ENCODE results near the gene TAB2.
"Not testable (repeated sequence)": the region's sequence is repeated elsewhere in the genome, so short reads cannot be mapped to it uniquely, and the experiment has no call there.

Gene TAB2

GRCh38 chr6:149334201-149334600 is 16.7 kb downstream of the TAB2 start:
- peak; percentile 32 for DNase-seq (ENCODE audit: low read depth)

- DNase-seq (ENCODE audit: low read depth), result peak; percentile 51
Observed at GRCh38 chr6:149334682-149335160, 17.2 kb downstream of the TAB2 start.

GRCh38 chr6:149335924-149336608 is 18.6 kb downstream of the TAB2 start:
- DNase-seq (ENCODE audit: low read depth), result peak; percentile 43

GRCh38 chr6:149336609-149336928 is 19.1 kb downstream of the TAB2 start:
- no peak for DNase-seq (ENCODE audit: low read depth)

- no peak for DNase-seq (ENCODE audit: low read depth)
Observed at GRCh38 chr6:149337320-149337719, 19.8 kb downstream of the TAB2 start.

GRCh38 chr6:149340200-149340599 is 22.7 kb downstream of the TAB2 start:
- DNase-seq (ENCODE audit: low read depth), result no peak

GRCh38 chr6:149342525-149342924 is 25.0 kb downstream of the TAB2 start:
- no peak for DNase-seq (ENCODE audit: low read depth)

GRCh38 chr6:149343501-149343900 is 26.0 kb downstream of the TAB2 start:
- DNase-seq (ENCODE audit: low read depth), result no peak

- no peak for DNase-seq (ENCODE audit: low read depth)
Observed at GRCh38 chr6:149346078-149346477, 28.6 kb downstream of the TAB2 start.

GRCh38 chr6:149347067-149347466 is 29.6 kb downstream of the TAB2 start:
- DNase-seq (ENCODE audit: low read depth), result no peak

GRCh38 chr6:149349279-149349678 is 31.8 kb downstream of the TAB2 start:
- DNase-seq (ENCODE audit: low read depth), result not testable (repeated sequence)

- DNase-seq (ENCODE audit: low read depth), result no peak
Observed at GRCh38 chr6:149354009-149354408, 36.5 kb downstream of the TAB2 start.

- DNase-seq (ENCODE audit: low read depth), result no peak
Observed at GRCh38 chr6:149356081-149356750, 38.7 kb downstream of the TAB2 start.

GRCh38 chr6:149357726-149358538 is 40.4 kb downstream of the TAB2 start:
- DNase-seq (ENCODE audit: low read depth), result no peak

GRCh38 chr6:149359440-149359839 is 41.9 kb downstream of the TAB2 start:
- no peak for DNase-seq (ENCODE audit: low read depth)

- DNase-seq (ENCODE audit: low read depth), result no peak
Observed at GRCh38 chr6:149360536-149360935, 43.0 kb downstream of the TAB2 start.

GRCh38 chr6:149362289-149362688 is 44.8 kb downstream of the TAB2 start:
- DNase-seq (ENCODE audit: low read depth), result no peak

GRCh38 chr6:149363154-149363553 is 45.6 kb downstream of the TAB2 start:
- no peak for DNase-seq (ENCODE audit: low read depth)

- DNase-seq (ENCODE audit: low read depth), result peak; percentile 1
Observed at GRCh38 chr6:149364557-149364956, 47.0 kb downstream of the TAB2 start.

- no peak for DNase-seq (ENCODE audit: low read depth)
Observed at GRCh38 chr6:149365197-149365596, 47.7 kb downstream of the TAB2 start.

GRCh38 chr6:149366267-149366921 is 48.9 kb downstream of the TAB2 start:
- no peak for DNase-seq (ENCODE audit: low read depth)

GRCh38 chr6:149368065-149368464 is 50.6 kb downstream of the TAB2 start:
- DNase-seq (ENCODE audit: low read depth), result no peak

Measured in fibroblast of gingiva (primary cell).